Dedifferentiated amniotic fluid mesenchymal stem cell (primary cell): ENCODE data around the gene CMKLR1.

Experiments
- DNase-seq: peaks from one replicate; pipeline ENCODE4 v3.0.0-alpha.2; 2016; ENCODE audit errors: extremely low spot score

The CMKLR1 gene

GRCh38 chr12:108301346-108301745 is 37.8 kb downstream of the CMKLR1 start:
- DNase-seq = no peak

- no peak for DNase-seq
Observed at GRCh38 chr12:108299980-108300696, 39.0 kb downstream of the CMKLR1 start.

GRCh38 chr12:108299516-108299915 is 39.6 kb downstream of the CMKLR1 start:
- DNase-seq = no peak

GRCh38 chr12:108298761-108299275 is 40.3 kb downstream of the CMKLR1 start:
- DNase-seq = no peak

- no peak for DNase-seq
Observed at GRCh38 chr12:108297895-108298760, 41.0 kb downstream of the CMKLR1 start.

- no peak for DNase-seq
Observed at GRCh38 chr12:108297424-108297823, 41.7 kb downstream of the CMKLR1 start.

GRCh38 chr12:108296945-108297344 is 42.2 kb downstream of the CMKLR1 start:
- DNase-seq = no peak

GRCh38 chr12:108295641-108296040 is 43.5 kb downstream of the CMKLR1 start:
- no peak for DNase-seq

- DNase-seq = no peak
Observed at GRCh38 chr12:108289350-108290161, 49.6 kb downstream of the CMKLR1 start.

GRCh38 chr12:108287227-108287626 is 51.9 kb downstream of the CMKLR1 start:
- no peak for DNase-seq

GRCh38 chr12:108285016-108285415 is 54.1 kb downstream of the CMKLR1 start:
- DNase-seq = no peak

- no peak for DNase-seq
Observed at GRCh38 chr12:108284163-108284562, 54.9 kb downstream of the CMKLR1 start.

GRCh38 chr12:108282676-108283075 is 56.4 kb downstream of the CMKLR1 start:
- no peak for DNase-seq

GRCh38 chr12:108282160-108282559 is 57.0 kb downstream of the CMKLR1 start:
- DNase-seq = no peak

GRCh38 chr12:108277613-108278012 is 61.5 kb downstream of the CMKLR1 start:
- no peak for DNase-seq

- no peak for DNase-seq
Observed at GRCh38 chr12:108273217-108273616, 65.9 kb downstream of the CMKLR1 start.

GRCh38 chr12:108271951-108272872 is 66.9 kb downstream of the CMKLR1 start:
- DNase-seq = no peak

- no peak for DNase-seq
Observed at GRCh38 chr12:108270849-108271143, 68.3 kb downstream of the CMKLR1 start.

GRCh38 chr12:108270035-108270848 is 68.9 kb downstream of the CMKLR1 start:
- DNase-seq = no peak

GRCh38 chr12:108269224-108269623 is 69.9 kb downstream of the CMKLR1 start:
- no peak for DNase-seq
